GM18508 (cell line): ENCODE results near the gene SLC39A11.
"Not testable (repeated sequence)": the region's sequence is repeated elsewhere in the genome, so short reads cannot be mapped to it uniquely, and the experiment has no call there.

Experiments used
- ATAC-seq: cut with Tn5 transposase; IDR thresholded peaks from one replicate; pipeline ENCODE4 v1.9.1; 2021; ENCODE audit warnings: moderate number of reproducible peaks; ENCODE audit not compliant: insufficient read depth, unreplicated experiment

The SLC39A11 gene

GRCh38 chr17:73018599-73018998, 73.9 kb downstream of the SLC39A11 start:
- ATAC-seq, result no peak

GRCh38 chr17:73017658-73018057, 74.8 kb downstream of the SLC39A11 start:
- ATAC-seq, result no peak

GRCh38 chr17:73015722-73016276, 76.7 kb downstream of the SLC39A11 start:
- no peak for ATAC-seq

- ATAC-seq, result no peak
Measured at GRCh38 chr17:73013816-73014663, 78.4 kb downstream of the SLC39A11 start.

GRCh38 chr17:73013301-73013700, 79.2 kb downstream of the SLC39A11 start:
- ATAC-seq, result no peak

GRCh38 chr17:73011016-73011486, 81.4 kb downstream of the SLC39A11 start:
- ATAC-seq, result no peak

- no peak for ATAC-seq
Measured at GRCh38 chr17:73010414-73010813, 82.1 kb downstream of the SLC39A11 start.

- ATAC-seq, result no peak
Measured at GRCh38 chr17:73007407-73007806, 85.1 kb downstream of the SLC39A11 start.

- ATAC-seq, result no peak
Measured at GRCh38 chr17:73005360-73005759, 87.1 kb downstream of the SLC39A11 start.

- ATAC-seq, result no peak
Measured at GRCh38 chr17:73003487-73003886, 89.0 kb downstream of the SLC39A11 start.

GRCh38 chr17:73000832-73001231, 91.7 kb downstream of the SLC39A11 start:
- ATAC-seq, result no peak

GRCh38 chr17:72999474-72999873, 93.0 kb downstream of the SLC39A11 start:
- ATAC-seq, result not testable (repeated sequence)

- ATAC-seq, result no peak
Measured at GRCh38 chr17:72998343-72998742, 94.1 kb downstream of the SLC39A11 start.

- no peak for ATAC-seq
Measured at GRCh38 chr17:72997559-72997958, 94.9 kb downstream of the SLC39A11 start.

GRCh38 chr17:72996791-72997190, 95.7 kb downstream of the SLC39A11 start:
- no peak for ATAC-seq

GRCh38 chr17:72995008-72995656, 97.4 kb downstream of the SLC39A11 start:
- no peak for ATAC-seq

- not testable (repeated sequence) for ATAC-seq
Measured at GRCh38 chr17:72992783-72993467, 99.6 kb downstream of the SLC39A11 start.

- no peak for ATAC-seq
Measured at GRCh38 chr17:72991651-72992050, 100.8 kb downstream of the SLC39A11 start.

GRCh38 chr17:72989074-72989610, 103.3 kb downstream of the SLC39A11 start:
- ATAC-seq, result no peak

- ATAC-seq, result no peak
Measured at GRCh38 chr17:72988451-72988850, 104.0 kb downstream of the SLC39A11 start.
